NT2/D1 (cell line): ENCODE measurements around the gene WNT10A.
A peak's percentile ranks its signal among the peaks of the same experiment; 100 is the strongest.

ENCODE experiments used
- DNase-seq: peaks from one replicate; pipeline ENCODE4 v3.0.0-alpha.2; 2011; ENCODE audit warnings: low read depth, low spot score
- H3K27me3 ChIP-seq: 2 replicates; pipeline ENCODE4 v1.6.0; 2011; ENCODE audit warnings: mild to moderate bottlenecking; ENCODE audit not compliant: insufficient read length, insufficient read depth
- H3K36me3 ChIP-seq: 2 replicates; pipeline ENCODE4 v1.6.1; 2011; ENCODE audit warnings: mild to moderate bottlenecking, low read length, mixed read lengths; ENCODE audit not compliant: insufficient read depth, insufficient read length
- H3K4me1 ChIP-seq: 2 replicates; pipeline ENCODE4 v1.5.1; 2011; ENCODE audit not compliant: insufficient read depth, insufficient read length
- H3K4me3 ChIP-seq: 2 replicates; pipeline ENCODE4 v1.5.1; 2011; ENCODE audit warnings: low read depth; ENCODE audit not compliant: insufficient read length
- H3K9ac ChIP-seq: 2 replicates; pipeline ENCODE4 v1.6.0; 2011; ENCODE audit warnings: low read depth; ENCODE audit not compliant: insufficient read length
- H3K9me3 ChIP-seq: 2 replicates; pipeline ENCODE4 v1.5.1; 2011; ENCODE audit warnings: mild to moderate bottlenecking, low read length; ENCODE audit not compliant: insufficient read depth
- SUZ12 ChIP-seq: IDR thresholded peaks from 2 replicates; pipeline ENCODE4 v1.6.1; 2011; ENCODE audit not compliant: insufficient read length, insufficient read depth; ENCODE audit errors: extremely low read depth
- YY1 ChIP-seq: IDR thresholded peaks from 2 replicates; pipeline ENCODE4 v1.6.1; 2011; ENCODE audit not compliant: insufficient read length, insufficient read depth
- ZNF274 ChIP-seq: IDR thresholded peaks from 2 replicates; pipeline ENCODE4 v1.6.1; 2011; ENCODE audit warnings: mild to moderate bottlenecking, low read depth, low read length

The WNT10A gene

DNA sequence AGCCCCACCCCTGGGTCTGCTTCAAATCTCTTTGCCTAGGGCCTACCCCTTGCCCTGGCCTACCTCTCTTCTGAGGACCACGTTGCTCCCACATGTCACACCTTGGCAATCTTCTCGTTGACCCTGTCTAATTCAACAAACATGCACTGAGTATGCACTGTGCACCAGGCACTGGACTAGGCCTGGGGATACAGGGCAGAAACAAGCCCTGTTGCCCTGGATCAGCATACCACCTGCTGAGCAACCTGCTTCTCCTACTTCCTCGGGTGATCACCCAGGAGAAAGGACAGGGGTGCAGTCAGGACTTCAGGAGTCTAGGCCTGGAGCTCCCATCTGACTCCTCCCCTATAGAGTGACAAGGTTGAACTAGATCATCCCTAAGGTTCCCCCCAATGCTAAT, 9.7 kb downstream of the WNT10A start:
- H3K4me3 ChIP-seq: no peak overlapping the region
- no peak for DNase-seq
- H3K9ac ChIP-seq: no peak overlapping the region
- no peak for TF ChIP-seq YY1
- no peak for TF ChIP-seq ZNF274
- TF ChIP-seq SUZ12: no peak
- H3K4me1 ChIP-seq: peaks cover 30% of the 10 kb centered on the region
- H3K36me3 ChIP-seq: no peaks in the 10 kb centered on the region
- peaks cover 91% of the 10 kb centered on the region for H3K27me3 ChIP-seq
- 0 out of 2 replicates have a peak, but pooled peaks cover 4% of the 10 kb centered on the region for H3K9me3 ChIP-seq

DNA sequence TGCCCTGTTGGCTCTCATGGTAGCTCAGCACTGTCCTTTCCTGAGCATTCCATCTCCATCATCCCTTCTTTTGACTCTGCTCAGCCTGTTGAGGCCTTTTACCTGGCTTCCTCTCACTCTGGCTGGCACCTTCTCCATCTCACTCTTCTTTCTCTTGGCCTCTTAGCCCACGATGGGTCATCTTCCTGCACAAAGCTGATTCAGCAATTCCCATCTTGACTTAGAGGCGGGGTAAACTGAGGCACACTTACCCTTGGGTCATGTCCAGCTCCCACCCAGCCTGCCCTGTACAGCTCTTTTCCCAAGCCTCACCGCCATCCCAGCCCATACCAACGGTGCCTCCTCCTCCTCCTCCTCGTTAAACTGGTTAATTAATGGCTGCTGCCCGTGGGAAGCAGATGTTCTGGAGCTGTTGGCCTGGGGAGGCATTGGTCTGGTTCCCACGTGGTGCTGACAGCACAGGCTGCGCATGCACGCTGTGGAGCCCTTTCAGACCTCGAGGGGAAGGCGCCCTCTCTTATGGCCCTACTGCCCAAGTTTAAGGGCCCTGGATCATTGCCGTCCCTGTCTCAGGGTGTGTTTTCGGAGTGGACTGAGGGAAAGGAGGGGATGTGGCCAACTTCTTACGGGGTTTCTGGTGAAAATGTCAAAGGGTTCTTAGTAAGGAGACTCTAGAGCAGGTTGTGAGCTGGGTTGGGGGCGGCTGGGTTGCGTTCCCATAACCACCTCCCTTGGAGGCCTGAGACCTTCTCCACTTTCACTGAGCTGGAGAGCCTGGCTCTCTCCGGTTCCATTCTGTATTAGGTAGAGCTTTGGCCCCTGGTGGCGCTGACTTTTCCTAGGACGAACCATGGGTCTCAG, 10.9 kb downstream of the WNT10A start:
- H3K4me3 ChIP-seq: no peak overlapping the region
- DNase-seq: no peak
- no peak overlapping the region for H3K9ac ChIP-seq
- H3K9me3 ChIP-seq: 0 out of 2 replicates have a peak, but pooled peaks cover 4% of the 10 kb centered on the region
- H3K27me3 ChIP-seq: peaks cover 93% of the 10 kb centered on the region
- H3K36me3 ChIP-seq: no peaks in the 10 kb centered on the region
- H3K4me1 ChIP-seq: peaks cover 35% of the 10 kb centered on the region
- TF ChIP-seq YY1 (no peak), SUZ12 (no peak), ZNF274 (no peak)

DNA sequence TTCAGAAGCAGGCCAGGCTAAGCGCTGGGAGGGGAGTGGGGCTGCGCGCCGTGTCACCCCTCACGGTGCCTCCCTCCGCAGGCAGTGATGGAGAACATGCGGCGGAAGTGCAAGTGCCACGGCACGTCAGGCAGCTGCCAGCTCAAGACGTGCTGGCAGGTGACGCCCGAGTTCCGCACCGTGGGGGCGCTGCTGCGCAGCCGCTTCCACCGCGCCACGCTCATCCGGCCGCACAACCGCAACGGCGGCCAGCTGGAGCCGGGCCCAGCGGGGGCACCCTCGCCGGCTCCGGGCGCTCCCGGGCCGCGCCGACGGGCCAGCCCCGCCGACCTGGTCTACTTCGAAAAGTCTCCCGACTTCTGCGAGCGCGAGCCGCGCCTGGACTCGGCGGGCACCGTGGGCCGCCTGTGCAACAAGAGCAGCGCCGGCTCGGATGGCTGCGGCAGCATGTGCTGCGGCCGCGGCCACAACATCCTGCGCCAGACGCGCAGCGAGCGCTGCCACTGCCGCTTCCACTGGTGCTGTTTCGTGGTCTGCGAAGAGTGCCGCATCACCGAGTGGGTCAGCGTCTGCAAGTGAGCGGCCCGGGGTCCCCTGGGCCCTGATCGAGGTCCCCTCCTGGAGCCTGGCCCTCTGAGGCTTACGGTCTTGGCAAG, 12.2 kb downstream of the WNT10A start:
- Histone ChIP-seq H3K4me1 (peaks cover 30% of the 10 kb centered on the region), H3K9me3 (0 out of 2 replicates have a peak, but pooled peaks cover 4% of the 10 kb centered on the region), H3K9ac (peak overlapping the region; percentile 79), H3K36me3 (no peaks in the 10 kb centered on the region), H3K27me3 (peaks cover 94% of the 10 kb centered on the region), H3K4me3 (peak overlapping the region; percentile 40)
- TF ChIP-seq YY1 (no peak), SUZ12 (peak; percentile 85)
- DNase-seq: no peak

DNA sequence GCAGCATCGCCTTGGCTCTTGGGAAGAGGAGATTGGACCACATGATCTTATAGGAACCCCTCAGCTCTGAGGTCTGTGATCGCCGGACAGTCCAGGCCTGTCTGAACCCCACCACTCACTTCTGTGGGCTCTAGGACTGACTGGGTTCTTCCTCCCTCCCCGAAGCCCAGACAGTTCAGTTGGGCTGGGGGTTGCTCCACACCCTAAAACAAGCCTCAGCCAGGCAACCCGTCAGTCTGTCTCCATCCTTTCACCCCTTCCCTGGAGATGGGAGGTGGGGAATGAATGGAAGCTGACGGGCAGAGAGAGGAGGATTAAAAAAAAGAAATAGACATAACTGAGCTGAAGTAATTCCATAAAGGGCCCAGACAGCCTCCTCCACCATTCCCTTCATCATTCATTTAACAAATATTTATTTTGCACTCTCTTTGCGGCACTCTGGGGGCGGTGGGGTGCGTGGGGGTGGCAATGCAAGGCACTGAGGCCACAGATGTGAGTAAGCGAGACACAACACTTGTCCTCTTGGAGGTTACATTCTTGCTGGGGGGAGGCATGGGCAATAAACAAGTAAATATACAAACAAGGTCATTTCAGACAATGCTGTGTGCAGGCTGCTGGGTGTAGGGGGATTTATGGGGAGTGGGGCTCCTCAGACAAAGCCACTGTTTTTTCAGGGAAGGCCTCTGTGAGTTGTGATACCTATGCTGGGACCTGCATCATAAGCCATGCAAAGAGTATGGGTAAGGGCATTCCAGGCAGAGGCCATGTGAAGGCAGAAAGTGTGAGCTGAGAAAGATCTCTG, 12.9 kb downstream of the WNT10A start:
- no peak for DNase-seq
- peaks cover 94% of the 10 kb centered on the region for H3K27me3 ChIP-seq
- 0 out of 2 replicates have a peak, but pooled peaks cover 4% of the 10 kb centered on the region for H3K9me3 ChIP-seq
- no peaks in the 10 kb centered on the region for H3K36me3 ChIP-seq
- peaks cover 30% of the 10 kb centered on the region for H3K4me1 ChIP-seq
- TF ChIP-seq YY1 (no peak), ZNF274 (no peak), SUZ12 (no peak)
- peak overlapping the region; percentile 40 for H3K4me3 ChIP-seq
- H3K9ac ChIP-seq: peak overlapping the region; percentile 79

DNA sequence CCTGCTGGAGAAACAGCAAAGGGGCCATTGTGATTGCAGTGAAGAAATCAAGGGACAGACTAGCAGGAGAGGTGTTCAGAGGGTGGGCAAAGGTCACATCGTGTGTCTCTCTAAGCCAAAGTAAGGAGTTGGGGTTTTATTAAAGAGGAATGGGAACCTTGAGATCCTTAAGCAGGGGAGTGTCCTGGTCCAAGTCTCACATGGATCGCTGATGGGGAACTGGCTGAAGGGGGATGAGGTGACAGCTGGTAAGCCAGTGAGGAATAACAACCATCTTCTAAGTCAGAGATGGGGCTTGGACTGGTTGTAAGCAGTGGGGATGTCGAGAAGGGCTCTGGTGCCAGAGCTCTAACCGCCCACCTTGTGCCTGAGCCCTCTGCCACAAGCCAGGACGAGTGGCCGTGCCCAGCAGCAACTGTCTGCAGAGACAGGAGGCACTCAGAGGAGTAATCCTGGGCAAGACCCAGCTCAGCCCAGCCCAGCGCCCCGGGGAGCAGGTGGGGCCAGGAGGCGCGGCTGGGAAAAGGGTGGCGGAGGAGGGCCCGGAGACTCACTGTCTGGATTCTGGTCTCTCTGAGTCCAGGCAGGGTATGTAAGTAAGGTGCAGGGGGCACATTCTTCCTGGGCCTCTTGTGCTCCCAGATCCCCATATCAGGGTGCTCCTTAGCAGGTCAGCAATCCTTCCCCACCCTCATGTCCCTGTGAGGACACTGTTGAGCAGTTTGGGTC, 13.7 kb downstream of the WNT10A start:
- H3K4me3 ChIP-seq: no peak overlapping the region
- peaks cover 30% of the 10 kb centered on the region for H3K4me1 ChIP-seq
- H3K9ac ChIP-seq: peak overlapping the region; percentile 28
- TF ChIP-seq YY1: no peak
- no peaks in the 10 kb centered on the region for H3K36me3 ChIP-seq
- DNase-seq: no peak
- H3K9me3 ChIP-seq: 0 out of 2 replicates have a peak, but pooled peaks cover 4% of the 10 kb centered on the region
- H3K27me3 ChIP-seq: peaks cover 99% of the 10 kb centered on the region

DNA sequence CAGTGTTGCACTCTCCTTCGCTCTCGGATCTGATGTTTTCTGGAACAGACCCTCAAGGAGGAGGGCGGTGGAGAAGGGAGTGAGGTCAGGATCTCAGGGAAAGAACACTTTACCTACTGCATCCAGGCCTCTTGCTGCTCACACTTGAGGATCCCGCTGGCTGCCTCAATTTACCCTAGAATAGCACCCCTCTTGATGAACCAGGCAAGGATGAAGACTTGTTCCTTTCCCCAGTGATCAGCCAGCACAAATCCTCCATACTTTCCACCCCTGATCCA, 14.2 kb downstream of the WNT10A start:
- Histone ChIP-seq H3K9me3 (0 out of 2 replicates have a peak, but pooled peaks cover 2% of the 10 kb centered on the region), H3K4me3 (no peak overlapping the region), H3K4me1 (peaks cover 30% of the 10 kb centered on the region), H3K9ac (peak overlapping the region; percentile 28), H3K36me3 (no peaks in the 10 kb centered on the region), H3K27me3 (peaks cover 99% of the 10 kb centered on the region)
- DNase-seq: no peak
- no peak for TF ChIP-seq SUZ12
- no peak for TF ChIP-seq ZNF274
- no peak for TF ChIP-seq YY1

DNA sequence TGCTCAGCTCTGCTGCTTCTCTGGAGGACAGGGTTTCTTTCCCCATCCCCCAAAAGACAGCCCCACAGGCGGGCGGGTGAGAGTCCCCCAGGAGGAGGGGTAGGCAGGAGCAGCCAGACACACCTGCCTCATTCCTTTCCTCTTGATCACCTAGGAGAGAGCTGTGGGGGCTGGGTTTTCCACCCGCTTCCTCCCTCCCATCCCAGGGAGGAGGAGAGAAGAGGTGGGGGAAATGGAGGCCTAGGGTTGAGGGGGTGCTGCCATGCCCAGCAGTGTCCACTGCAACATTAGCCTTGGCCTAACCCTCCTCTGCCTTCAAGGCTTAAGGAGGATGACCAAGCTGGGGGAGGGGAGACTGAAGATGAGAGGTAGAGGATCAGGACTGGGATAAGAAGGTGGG, 14.7 kb downstream of the WNT10A start:
- no peak for DNase-seq
- Histone ChIP-seq H3K9ac (no peak overlapping the region), H3K27me3 (peaks cover 95% of the 10 kb centered on the region), H3K4me3 (no peak overlapping the region), H3K4me1 (peaks cover 30% of the 10 kb centered on the region), H3K36me3 (no peaks in the 10 kb centered on the region), H3K9me3 (no peaks in the 10 kb centered on the region)
- TF ChIP-seq YY1 (no peak), ZNF274 (no peak), SUZ12 (no peak)
